Prostate gland (tissue), 2 donors: Measurements from ENCODE around the gene KMT5B.

Experiments
- POLR2A ChIP-seq: fragments of 450-650 bp; IDR thresholded peaks from one replicate; pipeline ENCODE4 v1.6.1; 2016; ENCODE audit warnings: antibody characterized with exemption, mild to moderate bottlenecking
- POLR2AphosphoS5 ChIP-seq: sonication (generic); formaldehyde crosslinking; IDR thresholded peaks from one replicate; pipeline ENCODE4 v1.6.1; 2017; ENCODE audit warnings: antibody characterized with exemption
- TF ChIP-seq, protein P1 (sequence below), 4 experiments: fragments of 200-600 bp in 2 of 4; fragments of 450-650 bp in 2 of 4; sonication (generic) in 2 of 4; IDR thresholded peaks; 1 replicate in 3 of 4; 2 replicates in 1 of 4; pipeline ENCODE4 v1.5.1; 2016 to 2019; ENCODE audit warnings: antibody characterized with exemption in 4 of 4, mild to moderate bottlenecking in 2 of 4, moderate library complexity in 2 of 4

DNA sequence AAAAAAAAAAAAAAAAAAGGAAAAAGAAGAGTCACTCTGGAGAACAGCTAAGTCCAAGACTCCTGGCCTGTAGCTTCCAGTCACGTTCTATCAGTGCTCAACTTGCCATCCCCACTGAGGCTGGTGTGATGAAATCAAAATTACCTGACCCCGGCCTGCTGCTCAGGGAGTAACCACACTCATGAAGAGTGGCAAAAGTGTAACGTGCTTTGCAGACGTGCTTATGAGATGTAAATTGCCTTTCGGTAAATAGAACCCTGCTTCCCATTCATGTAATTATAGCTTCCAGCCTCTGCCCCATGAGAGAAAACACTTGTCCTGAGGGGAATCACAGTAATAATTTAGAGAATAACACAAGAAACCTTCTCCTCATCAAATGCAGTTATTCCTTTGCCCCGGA is 63.7 kb downstream of the KMT5B start:
- no peak for TF ChIP-seq POLR2AphosphoS5
- TF ChIP-seq, protein P1, sequence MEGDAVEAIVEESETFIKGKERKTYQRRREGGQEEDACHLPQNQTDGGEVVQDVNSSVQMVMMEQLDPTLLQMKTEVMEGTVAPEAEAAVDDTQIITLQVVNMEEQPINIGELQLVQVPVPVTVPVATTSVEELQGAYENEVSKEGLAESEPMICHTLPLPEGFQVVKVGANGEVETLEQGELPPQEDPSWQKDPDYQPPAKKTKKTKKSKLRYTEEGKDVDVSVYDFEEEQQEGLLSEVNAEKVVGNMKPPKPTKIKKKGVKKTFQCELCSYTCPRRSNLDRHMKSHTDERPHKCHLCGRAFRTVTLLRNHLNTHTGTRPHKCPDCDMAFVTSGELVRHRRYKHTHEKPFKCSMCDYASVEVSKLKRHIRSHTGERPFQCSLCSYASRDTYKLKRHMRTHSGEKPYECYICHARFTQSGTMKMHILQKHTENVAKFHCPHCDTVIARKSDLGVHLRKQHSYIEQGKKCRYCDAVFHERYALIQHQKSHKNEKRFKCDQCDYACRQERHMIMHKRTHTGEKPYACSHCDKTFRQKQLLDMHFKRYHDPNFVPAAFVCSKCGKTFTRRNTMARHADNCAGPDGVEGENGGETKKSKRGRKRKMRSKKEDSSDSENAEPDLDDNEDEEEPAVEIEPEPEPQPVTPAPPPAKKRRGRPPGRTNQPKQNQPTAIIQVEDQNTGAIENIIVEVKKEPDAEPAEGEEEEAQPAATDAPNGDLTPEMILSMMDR (IDR thresholded peaks at IDR 0.05) = no peak
- no peak for TF ChIP-seq POLR2A
